Loucy (cell line): Measurements from ENCODE around the gene BRD1.

Experiments used
- H2AFZ ChIP-seq: fragments of 200-600 bp; sonication (generic); 2 replicates; pipeline ENCODE4 v1.6.0; 2016; ENCODE audit warnings: antibody characterized with exemption, mild to moderate bottlenecking, low read length, moderate library complexity
- H3F3A ChIP-seq: fragments of 200-600 bp; 2 replicates; pipeline ENCODE4 v1.6.0; 2016; ENCODE audit warnings: antibody characterized with exemption, low read depth, mild to moderate bottlenecking
- H3K27me3 ChIP-seq: fragments of 200-600 bp; sonication (generic); 2 replicates; pipeline ENCODE4 v1.6.1; 2014; ENCODE audit warnings: low read length, mild to moderate bottlenecking; ENCODE audit not compliant: insufficient read depth, poor library complexity, severe bottlenecking
- H3K36me3 ChIP-seq: fragments of 200-600 bp; sonication (generic); 2 replicates; pipeline ENCODE4 v1.6.1; 2016; ENCODE audit warnings: low read length; ENCODE audit not compliant: insufficient read depth
- H3K4me1 ChIP-seq: fragments of 200-600 bp; sonication (generic); 2 replicates; pipeline ENCODE4 v1.5.1; 2014; ENCODE audit warnings: low read length, mild to moderate bottlenecking; ENCODE audit not compliant: insufficient read depth, poor library complexity, severe bottlenecking
- H3K4me2 ChIP-seq: fragments of 200-600 bp; sonication (generic); 2 replicates; pipeline ENCODE4 v1.6.0; 2014; ENCODE audit warnings: antibody characterized with exemption, low read length, low read depth, mild to moderate bottlenecking; ENCODE audit not compliant: poor library complexity, severe bottlenecking
- H3K4me3 ChIP-seq: fragments of 200-600 bp; sonication (generic); 2 replicates; pipeline ENCODE4 v1.5.1; 2014; ENCODE audit warnings: low read length, mild to moderate bottlenecking, mixed read lengths; ENCODE audit not compliant: poor library complexity, severe bottlenecking
- H3K79me2 ChIP-seq: fragments of 200-600 bp; sonication (generic); 2 replicates; pipeline ENCODE4 v1.6.1; 2014; ENCODE audit warnings: low read length; ENCODE audit not compliant: insufficient read depth
- H3K9ac ChIP-seq: fragments of 200-600 bp; sonication (generic); 2 replicates; pipeline ENCODE4 v1.6.0; 2014; ENCODE audit warnings: mild to moderate bottlenecking, low read depth, low read length, moderate library complexity; ENCODE audit not compliant: poor library complexity, severe bottlenecking
- H3K9me2 ChIP-seq: fragments of 200-600 bp; sonication (generic); replicated peaks from 2 replicates; pipeline ENCODE4 v1.6.1; 2016; ENCODE audit warnings: low read depth, low read length, mixed read lengths
- H3K9me3 ChIP-seq: fragments of 200-600 bp; sonication (generic); 2 replicates; pipeline ENCODE4 v1.6.1; 2014; ENCODE audit warnings: mild to moderate bottlenecking, antibody characterized with exemption, low read length, low read depth; ENCODE audit not compliant: insufficient read depth
- H4K20me1 ChIP-seq: fragments of 200-600 bp; sonication (generic); 2 replicates; pipeline ENCODE4 v1.6.0; 2014; ENCODE audit warnings: antibody characterized with exemption, low read length, mild to moderate bottlenecking; ENCODE audit not compliant: insufficient read depth, poor library complexity, severe bottlenecking
- EZH2phosphoT487 ChIP-seq: fragments of 200-600 bp; IDR thresholded peaks from 2 replicates; pipeline ENCODE4 v1.6.1; 2018; ENCODE audit warnings: antibody characterized with exemption, mild to moderate bottlenecking, moderate library complexity, borderline replicate concordance
- TF ChIP-seq, protein P1 (sequence below): fragments of 200-600 bp; sonication (generic); conservative IDR thresholded peaks from 2 replicates; pipeline ENCODE4 v1.5.1; 2014; ENCODE audit warnings: mild to moderate bottlenecking, antibody characterized with exemption, low read length

BRD1 gene

DNA sequence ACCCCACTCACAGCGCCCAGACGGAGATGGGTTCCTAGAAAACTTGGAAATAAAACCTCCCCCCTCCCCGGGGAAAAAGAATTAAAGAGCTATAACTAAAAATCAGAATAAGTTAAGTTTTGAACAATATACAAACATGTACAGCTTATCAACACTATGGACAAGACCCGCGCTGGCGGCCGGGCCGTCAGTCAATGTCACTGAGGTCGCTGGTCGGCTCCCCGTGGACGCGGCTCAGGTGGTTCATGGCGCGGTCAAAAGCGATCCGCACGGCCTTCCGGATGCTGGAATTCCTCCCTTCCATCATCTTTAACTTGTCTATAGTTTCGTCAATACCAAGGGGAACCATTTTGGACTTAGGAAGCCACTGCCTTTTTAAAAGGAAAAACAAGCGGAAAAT, 53.6 kb downstream of the BRD1 start:
- no peak overlapping the region for H3K9ac ChIP-seq
- H4K20me1 ChIP-seq: peaks cover 28% of the 10 kb centered on the region
- peaks cover 65% of the 10 kb centered on the region; the same call in 1 of the 2 replicates for H3K36me3 ChIP-seq

GRCh38 chr22:49773531-49773930, 54.1 kb downstream of the BRD1 start:
- no peaks in the 10 kb centered on the region for H3K9me2 ChIP-seq
- H2AFZ ChIP-seq: no peak overlapping the region
- no peak overlapping the region for H3K9ac ChIP-seq
- no peak overlapping the region for H3K4me3 ChIP-seq
- no peaks in the 10 kb centered on the region for H3K9me3 ChIP-seq
- no peaks in the 10 kb centered on the region for H3K4me1 ChIP-seq
- peaks cover 20% of the 10 kb centered on the region; the same call in 1 of the 2 replicates for H3K79me2 ChIP-seq
- H3K4me2 ChIP-seq: no peak overlapping the region
- H3K36me3 ChIP-seq: peaks cover 62% of the 10 kb centered on the region; the same call in 1 of the 2 replicates
- H3K27me3 ChIP-seq: no peaks in the 10 kb centered on the region
- H4K20me1 ChIP-seq: peaks cover 26% of the 10 kb centered on the region
- H3F3A ChIP-seq: no peaks in the 10 kb centered on the region; the same call in 1 of the 2 replicates
- TF ChIP-seq, protein P1, sequence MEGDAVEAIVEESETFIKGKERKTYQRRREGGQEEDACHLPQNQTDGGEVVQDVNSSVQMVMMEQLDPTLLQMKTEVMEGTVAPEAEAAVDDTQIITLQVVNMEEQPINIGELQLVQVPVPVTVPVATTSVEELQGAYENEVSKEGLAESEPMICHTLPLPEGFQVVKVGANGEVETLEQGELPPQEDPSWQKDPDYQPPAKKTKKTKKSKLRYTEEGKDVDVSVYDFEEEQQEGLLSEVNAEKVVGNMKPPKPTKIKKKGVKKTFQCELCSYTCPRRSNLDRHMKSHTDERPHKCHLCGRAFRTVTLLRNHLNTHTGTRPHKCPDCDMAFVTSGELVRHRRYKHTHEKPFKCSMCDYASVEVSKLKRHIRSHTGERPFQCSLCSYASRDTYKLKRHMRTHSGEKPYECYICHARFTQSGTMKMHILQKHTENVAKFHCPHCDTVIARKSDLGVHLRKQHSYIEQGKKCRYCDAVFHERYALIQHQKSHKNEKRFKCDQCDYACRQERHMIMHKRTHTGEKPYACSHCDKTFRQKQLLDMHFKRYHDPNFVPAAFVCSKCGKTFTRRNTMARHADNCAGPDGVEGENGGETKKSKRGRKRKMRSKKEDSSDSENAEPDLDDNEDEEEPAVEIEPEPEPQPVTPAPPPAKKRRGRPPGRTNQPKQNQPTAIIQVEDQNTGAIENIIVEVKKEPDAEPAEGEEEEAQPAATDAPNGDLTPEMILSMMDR: no peak
- TF ChIP-seq EZH2phosphoT487: no peak

More for the DNA sequence above, 53.6 kb downstream of the BRD1 start:
- Histone ChIP-seq H3F3A (no peaks in the 10 kb centered on the region; the same call in 1 of the 2 replicates), H3K9me2 (no peaks in the 10 kb centered on the region), H3K4me3 (no peak overlapping the region), H2AFZ (no peak overlapping the region), H3K4me2 (no peak overlapping the region), H3K79me2 (peaks cover 22% of the 10 kb centered on the region; the same call in 1 of the 2 replicates), H3K4me1 (no peaks in the 10 kb centered on the region), H3K27me3 (no peaks in the 10 kb centered on the region), H3K9me3 (no peaks in the 10 kb centered on the region)
- no peak for TF ChIP-seq EZH2phosphoT487
- TF ChIP-seq, protein P1: no peak

- TF ChIP-seq, protein P1: no peak
- no peak for TF ChIP-seq EZH2phosphoT487
- H3K4me2 ChIP-seq: no peak overlapping the region
Measured at GRCh38 chr22:49772692-49773091, 55.0 kb downstream of the BRD1 start.

More at GRCh38 chr22:49772692-49773091, 55.0 kb downstream of the BRD1 start:
- no peak overlapping the region for H2AFZ ChIP-seq
- no peak overlapping the region for H3K9ac ChIP-seq
- no peaks in the 10 kb centered on the region for H3K27me3 ChIP-seq
- H3K79me2 ChIP-seq: peaks cover 12% of the 10 kb centered on the region; the same call in 1 of the 2 replicates
- H4K20me1 ChIP-seq: peaks cover 18% of the 10 kb centered on the region
- no peaks in the 10 kb centered on the region for H3K9me2 ChIP-seq
- H3K4me1 ChIP-seq: no peaks in the 10 kb centered on the region
- no peak overlapping the region for H3K4me3 ChIP-seq
- H3K9me3 ChIP-seq: no peaks in the 10 kb centered on the region
- H3K36me3 ChIP-seq: peaks cover 54% of the 10 kb centered on the region; the same call in 1 of the 2 replicates
- no peaks in the 10 kb centered on the region; the same call in 1 of the 2 replicates for H3F3A ChIP-seq
